Left lung (tissue), 10 donors: Measurements from ENCODE around the gene MYPN. TPM values are rescaled to one million over a fixed set of nuclear protein-coding genes. Genes with fewer than 3 reads are reported as not detected.

Experiments
- ATAC-seq: fragments of 200-7000 bp; cut with Tn5 transposase; one replicate; pipeline ENCODE4 v1.9.1; 2020; ENCODE audit warnings: moderate library complexity
- DNase-seq, 4 donors: peaks; one replicate each; pipeline ENCODE4 v3.0.0-alpha.2; 2013 to 2020
- H3K27ac ChIP-seq, 2 donors: fragments of 200-600 bp; sonication (generic) in 1 of 2; one replicate each; pipeline versions ENCODE4 v1.5.0 to v1.8.0; 2020 to 2021
- H3K27me3 ChIP-seq, 2 donors: fragments of 200-600 bp; sonication (generic) in 1 of 2; one replicate each; pipeline versions ENCODE4 v1.5.0 to v1.8.0; 2020 to 2021
- H3K36me3 ChIP-seq, 2 donors: fragments of 200-600 bp; sonication (generic) in 1 of 2; one replicate each; pipeline versions ENCODE4 v1.5.0 to v1.8.0; 2020 to 2021
- H3K4me1 ChIP-seq, 2 donors: fragments of 200-600 bp; one replicate each; pipeline ENCODE4 v1.8.0; 2021
- H3K4me3 ChIP-seq, 2 donors: fragments of 200-600 bp; sonication (generic) in 1 of 2; one replicate each; pipeline versions ENCODE4 v1.5.0 to v1.8.0; 2020 to 2021; ENCODE audit warnings: mild to moderate bottlenecking in 1 of 2
- H3K9me3 ChIP-seq, 2 donors: fragments of 200-600 bp; sonication (generic) in 1 of 2; one replicate each; pipeline versions ENCODE4 v1.5.0 to v1.8.0; 2020 to 2021
- intact Hi-C, 2 donors: fragments of 100-400 bp; cut with DNase I; formaldehyde crosslinking; loops; one replicate each; pipeline versions ENCODE4 v1.11.2 to v1.14.2; 2022
- polyA plus RNA-seq, 6 donors: library from polyadenylated mRNA; unstranded; fragments of 120-200 nt; gene quantifications; one replicate each; pipeline ENCODE4 v1.2.1, GENCODE V29; 2013; ENCODE audit not compliant: insufficient read length in 6 of 6
- total RNA-seq, 2 donors: library from RNA; stranded (reverse); fragmentation: NEBNext Ultra II Directional; extraction: Animal tissue kit (Norgen Biotek cat#: 25700); gene quantifications; one replicate each; pipeline ENCODE4 v1.2.1, GENCODE V29; 2021
- TF ChIP-seq, protein P1 (sequence below), 2 donors: fragments of 200-600 bp; sonication (generic) in 1 of 2; IDR thresholded peaks; one replicate each; pipeline versions ENCODE4 v1.5.0 to v1.8.0; 2021; ENCODE audit warnings: antibody characterized with exemption in 2 of 2
- donor health status: DM: no; HTN: yes; CAD: no.
- donor health status: DM: no; HTN: no; CAD: no.

The MYPN gene
- total and polyA plus RNA-seq, 8 donors: 0.03 to 0.13 (median 0.04) TPM; not detected in 3

DNA sequence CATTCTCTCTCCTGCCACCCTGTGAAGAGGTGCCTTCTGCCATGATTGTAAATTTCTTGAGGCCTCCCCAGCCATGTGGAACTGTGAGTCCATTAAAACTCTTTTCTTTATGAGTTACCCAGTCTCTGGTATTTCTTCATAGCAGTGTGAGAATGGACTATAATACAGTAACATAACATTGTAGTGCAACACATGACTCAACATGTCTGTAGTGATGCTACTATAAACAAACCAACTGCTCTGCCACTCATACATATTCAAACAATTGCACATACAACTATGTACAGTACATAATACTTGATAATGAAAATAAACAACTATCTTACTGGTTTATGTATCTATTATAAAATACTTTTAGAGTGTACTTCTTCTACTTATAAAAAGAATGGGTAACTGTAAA lies 115.5 kb downstream of the MYPN start:
- Histone ChIP-seq H3K9me3 (no peaks in the 10 kb centered on the region), H3K4me3 (no peak overlapping the region), H3K36me3 (no peaks in the 10 kb centered on the region), H3K27ac (no peak overlapping the region), H3K27me3 (peaks cover 5 to 27% of the 10 kb centered on the region in 2 donors), H3K4me1 (no peaks in the 10 kb centered on the region)
- DNase-seq: no peak
- no peak for ATAC-seq
- TF ChIP-seq, protein P1, sequence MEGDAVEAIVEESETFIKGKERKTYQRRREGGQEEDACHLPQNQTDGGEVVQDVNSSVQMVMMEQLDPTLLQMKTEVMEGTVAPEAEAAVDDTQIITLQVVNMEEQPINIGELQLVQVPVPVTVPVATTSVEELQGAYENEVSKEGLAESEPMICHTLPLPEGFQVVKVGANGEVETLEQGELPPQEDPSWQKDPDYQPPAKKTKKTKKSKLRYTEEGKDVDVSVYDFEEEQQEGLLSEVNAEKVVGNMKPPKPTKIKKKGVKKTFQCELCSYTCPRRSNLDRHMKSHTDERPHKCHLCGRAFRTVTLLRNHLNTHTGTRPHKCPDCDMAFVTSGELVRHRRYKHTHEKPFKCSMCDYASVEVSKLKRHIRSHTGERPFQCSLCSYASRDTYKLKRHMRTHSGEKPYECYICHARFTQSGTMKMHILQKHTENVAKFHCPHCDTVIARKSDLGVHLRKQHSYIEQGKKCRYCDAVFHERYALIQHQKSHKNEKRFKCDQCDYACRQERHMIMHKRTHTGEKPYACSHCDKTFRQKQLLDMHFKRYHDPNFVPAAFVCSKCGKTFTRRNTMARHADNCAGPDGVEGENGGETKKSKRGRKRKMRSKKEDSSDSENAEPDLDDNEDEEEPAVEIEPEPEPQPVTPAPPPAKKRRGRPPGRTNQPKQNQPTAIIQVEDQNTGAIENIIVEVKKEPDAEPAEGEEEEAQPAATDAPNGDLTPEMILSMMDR (IDR thresholded peaks at IDR 0.05): no peak
- intact Hi-C loops: no loop called here

DNA sequence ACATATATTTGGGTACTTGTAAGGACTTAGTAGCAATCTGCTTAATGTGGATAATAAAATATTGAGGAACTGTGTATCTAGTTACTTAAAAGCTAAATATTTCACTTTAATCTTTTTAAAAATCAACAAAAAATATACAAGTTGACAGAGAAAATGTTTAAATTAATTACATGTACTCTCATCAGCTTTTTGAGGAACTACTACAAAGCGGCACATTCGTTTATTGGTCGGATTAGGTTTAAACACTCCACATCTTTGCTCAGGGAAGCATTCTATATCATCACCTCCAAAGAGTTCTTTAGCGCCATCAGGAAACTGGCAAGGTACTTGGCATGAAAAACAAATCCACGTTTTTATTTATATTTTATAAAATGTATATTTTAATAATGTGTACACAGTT lies 121.0 kb downstream of the MYPN start:
- DNase-seq: no peak
- intact Hi-C loops: no loop called here
- no peaks in the 10 kb centered on the region for H3K9me3 ChIP-seq
- H3K27ac ChIP-seq: no peak overlapping the region
- H3K36me3 ChIP-seq: no peaks in the 10 kb centered on the region
- TF ChIP-seq, protein P1 (IDR thresholded peaks at IDR 0.05): no peak
- no peak overlapping the region for H3K4me3 ChIP-seq
- peaks cover 8 to 17% of the 10 kb centered on the region in 2 donors for H3K4me1 ChIP-seq
- H3K27me3 ChIP-seq: peaks cover 12 to 51% of the 10 kb centered on the region in 2 donors
- ATAC-seq: no peak

DNA sequence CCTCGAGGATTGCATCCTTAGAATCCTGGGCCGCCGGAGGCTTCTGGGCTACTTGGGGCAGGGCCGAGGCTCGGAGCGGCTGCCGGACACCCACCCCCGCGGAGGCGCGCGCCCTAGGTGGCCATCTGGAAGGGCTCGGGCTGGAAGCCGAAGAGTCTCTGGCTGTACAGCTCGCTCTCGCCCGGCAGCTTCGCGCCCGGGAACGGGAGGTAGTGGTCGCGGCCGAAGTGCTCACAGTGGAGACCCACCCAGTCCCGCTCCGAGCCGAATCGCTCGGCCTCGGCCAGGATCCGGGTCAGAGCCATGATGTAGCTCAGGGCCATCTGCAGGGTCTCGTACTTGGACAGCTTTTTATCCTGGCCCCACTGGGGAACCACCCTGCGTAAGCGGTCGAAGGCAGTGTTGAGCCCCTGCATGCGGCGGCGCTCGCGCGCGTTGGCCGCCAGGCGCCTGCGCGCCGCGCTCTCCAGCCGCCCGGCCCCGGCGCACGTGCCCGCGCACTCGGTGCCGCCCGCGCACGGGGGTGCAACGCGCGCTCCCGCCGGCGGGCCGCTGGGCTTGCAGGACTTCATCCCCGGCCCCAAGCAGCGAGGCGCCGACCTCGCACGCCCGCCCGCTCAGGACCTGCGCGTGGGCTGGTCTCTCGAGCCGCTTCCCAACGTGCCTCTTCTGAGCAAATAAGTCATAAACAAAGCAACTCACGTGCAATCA lies 122.0 kb downstream of the MYPN start:
- peak; percentile 48 to 88 (median 86) for DNase-seq
- TF ChIP-seq, protein P1 (IDR thresholded peaks at IDR 0.05): no peak
- H3K9me3 ChIP-seq: no peaks in the 10 kb centered on the region
- ATAC-seq: peak; percentile 99
- no peaks in the 10 kb centered on the region for H3K36me3 ChIP-seq
- no peak overlapping the region for H3K27ac ChIP-seq
- peaks cover 12 to 51% of the 10 kb centered on the region in 2 donors for H3K27me3 ChIP-seq
- peaks cover 8 to 17% of the 10 kb centered on the region in 2 donors for H3K4me1 ChIP-seq
- intact Hi-C loops: no loop called here
- H3K4me3 ChIP-seq: peak overlapping the region; percentile 42 to 55

DNA sequence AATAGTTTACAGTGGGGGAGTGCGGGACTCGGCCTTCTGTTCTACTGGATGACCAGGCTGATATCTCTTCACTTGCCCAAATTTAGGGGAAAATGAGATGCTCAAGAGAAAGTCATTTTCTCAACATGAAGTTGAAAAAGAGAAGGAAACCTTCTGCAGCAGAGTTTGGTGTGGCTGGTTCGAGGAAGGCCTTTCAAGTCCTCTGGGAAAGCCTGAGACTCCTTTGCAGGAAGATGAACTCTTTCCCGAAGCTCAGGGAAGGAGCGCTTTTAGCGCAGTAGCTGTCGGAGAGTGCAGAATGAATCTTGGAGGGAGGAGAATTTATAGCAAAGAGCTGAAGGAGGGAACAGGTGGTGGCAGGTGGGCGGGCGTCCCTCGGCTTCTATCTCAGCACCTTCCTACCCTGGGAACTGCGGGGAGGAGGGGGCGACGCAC lies 122.5 kb downstream of the MYPN start, which contains the start of gene ATOH7:
ATOH7 (minus strand) TSS at position 297 of the 435 bp plus-strand sequence. CDS start 436 bp downstream, outside the sequence.
- no peak for DNase-seq
- H3K27ac ChIP-seq: no peak within 1 kb of the TSS
- intact Hi-C loops: no loop called here

DNA sequence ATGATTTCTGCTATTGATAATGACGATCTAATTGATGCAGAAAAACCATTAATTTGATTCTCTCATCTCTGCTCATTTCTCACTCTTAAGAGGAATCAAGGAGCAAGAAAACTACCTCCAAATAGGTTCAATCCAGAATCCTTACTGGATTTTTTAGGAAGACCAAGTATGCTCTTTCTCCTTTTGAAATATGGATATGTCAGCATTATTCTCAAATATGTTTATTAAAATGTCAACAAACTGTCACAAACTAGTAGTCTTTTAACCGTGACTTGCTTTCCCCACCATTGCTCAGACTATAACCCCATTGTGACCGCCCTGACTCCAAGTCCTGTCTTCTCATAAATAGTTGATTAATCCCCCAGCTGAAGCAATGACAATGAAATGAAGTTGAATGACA lies 123.8 kb downstream of the MYPN start:
- intact Hi-C loops: no loop called here

More for the DNA sequence above, 122.5 kb downstream of the MYPN start, which contains the start of gene ATOH7:
- no peak for ATAC-seq
- TF ChIP-seq, protein P1 (IDR thresholded peaks at IDR 0.05): no peak
- no peaks in the 10 kb centered on the region for H3K36me3 ChIP-seq
- H3K27me3 ChIP-seq: peaks cover 12 to 51% of the 10 kb centered on the region in 2 donors
- no peaks in the 10 kb centered on the region for H3K9me3 ChIP-seq
- peak within 1 kb of the TSS; percentile 42 to 55 for H3K4me3 ChIP-seq
- peaks cover 8 to 17% of the 10 kb centered on the region in 2 donors for H3K4me1 ChIP-seq

More for the DNA sequence above, 123.8 kb downstream of the MYPN start:
- TF ChIP-seq, protein P1 (IDR thresholded peaks at IDR 0.05): no peak
- H3K27me3 ChIP-seq: peaks cover 12 to 42% of the 10 kb centered on the region in 2 donors
- no peak overlapping the region for H3K27ac ChIP-seq
- ATAC-seq (no peak), DNase-seq (no peak)
- H3K4me3 ChIP-seq: no peak overlapping the region
- H3K9me3 ChIP-seq: no peaks in the 10 kb centered on the region
- peaks cover 8 to 17% of the 10 kb centered on the region in 2 donors for H3K4me1 ChIP-seq
- no peaks in the 10 kb centered on the region for H3K36me3 ChIP-seq
